Stimulated activated CD4-positive, alpha-beta T cell treated with anti-CD3 and anti-CD28 coated beads, Interleukin-1b, Interleukin-23, amount 100 ng/mL, for 24 hours (primary cell): ENCODE measurements around the gene TRPV2.
"Not testable (repeated sequence)": the region's sequence is repeated elsewhere in the genome, so short reads cannot be mapped to it uniquely, and the experiment has no call there.

Experiments
- DNase-seq, 4 experiments: peaks; one replicate each; pipeline ENCODE4 v3.0.0-alpha.2; 2020; ENCODE audit warnings: low read depth in 4 of 4, low spot score in 1 of 4

Gene TRPV2

DNA sequence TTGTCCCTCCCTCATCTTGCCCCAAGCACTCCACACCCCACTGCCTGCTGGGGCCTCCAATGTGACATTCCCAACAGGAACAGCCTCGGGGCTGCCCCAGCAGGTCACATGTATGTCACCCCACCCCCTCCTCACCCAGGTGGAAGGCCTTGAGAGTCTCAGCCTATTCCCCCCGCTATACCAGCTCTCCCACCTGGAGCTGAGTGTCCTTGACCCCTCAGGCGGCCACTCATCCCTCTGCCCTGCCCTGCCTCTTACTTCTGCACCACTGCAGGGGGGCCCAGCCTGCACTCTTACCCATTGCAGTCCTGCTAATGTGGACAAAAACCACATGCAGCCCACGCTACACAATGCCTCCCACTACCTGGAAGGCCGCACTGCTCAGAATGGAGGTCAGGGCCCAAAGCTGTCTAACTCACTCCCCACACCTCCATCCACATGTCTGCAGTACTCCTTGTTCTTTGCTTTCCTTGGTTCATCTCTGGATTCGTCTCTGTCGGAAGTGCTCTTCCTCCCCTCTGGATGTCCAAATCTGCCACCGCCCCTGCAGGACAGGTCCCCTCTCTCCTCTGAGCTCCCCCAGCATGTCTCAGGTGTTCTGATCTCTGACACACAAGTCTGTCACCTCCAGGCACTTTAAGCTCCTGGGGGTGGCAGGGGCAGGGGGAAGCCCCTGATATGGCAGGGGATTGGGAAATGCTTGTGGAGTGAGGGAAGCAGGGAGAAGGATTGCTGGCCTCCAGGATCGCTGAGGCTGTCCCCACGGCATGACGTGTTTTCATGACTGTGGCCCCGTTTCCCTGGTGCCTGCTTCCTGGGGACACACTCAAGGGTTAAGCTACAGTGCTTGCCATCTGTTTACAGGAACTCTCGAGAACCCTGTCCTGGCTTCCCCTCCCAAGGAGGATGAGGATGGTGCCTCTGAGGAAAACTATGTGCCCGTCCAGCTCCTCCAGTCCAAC, 20.8 kb downstream of the TRPV2 start:
- no peak for DNase-seq

DNA sequence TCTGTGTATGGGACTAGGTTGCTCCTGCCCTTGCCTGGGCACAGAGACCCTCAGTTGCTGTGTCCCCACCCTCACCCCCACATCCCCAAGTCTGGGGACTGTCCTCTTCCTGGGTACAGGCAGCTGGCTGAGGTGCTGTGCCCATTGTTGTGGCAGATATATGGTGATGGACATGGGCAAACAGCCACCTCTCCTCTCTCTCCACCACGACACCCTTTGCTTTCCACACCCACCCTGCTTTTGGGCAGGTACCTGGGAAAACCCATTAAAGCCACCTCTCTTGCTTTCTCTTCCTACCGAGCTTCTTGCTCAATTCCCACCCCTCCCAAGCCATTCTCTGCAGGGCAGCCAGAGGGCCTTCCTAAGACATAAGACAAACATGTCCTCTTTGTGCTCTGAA, 21.7 kb downstream of the TRPV2 start:
- no peak for DNase-seq

DNA sequence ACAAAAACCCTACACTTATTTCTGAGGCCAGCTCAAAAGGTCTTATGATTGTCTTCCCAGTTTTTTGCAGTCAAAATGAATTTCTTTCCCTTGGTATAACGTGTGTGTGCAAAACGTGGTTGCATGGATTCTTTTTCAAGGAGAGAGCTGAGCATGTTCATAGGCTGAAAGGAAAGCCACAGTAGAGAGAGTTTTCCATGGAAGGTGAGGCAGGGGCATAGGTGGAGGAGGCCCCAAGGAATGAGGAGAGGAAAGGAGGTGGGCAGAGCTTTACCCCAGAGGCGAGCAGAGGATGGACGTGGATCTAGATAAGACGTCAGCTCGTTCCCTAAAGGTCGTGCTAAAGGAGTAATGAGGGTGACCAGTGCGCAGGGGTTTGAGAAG, 22.8 kb downstream of the TRPV2 start:
- no peak for DNase-seq

- DNase-seq: peak; percentile 76 to 93 (median 85)
Measured at GRCh38 chr17:16438557-16439302, 23.4 kb downstream of the TRPV2 start.

DNA sequence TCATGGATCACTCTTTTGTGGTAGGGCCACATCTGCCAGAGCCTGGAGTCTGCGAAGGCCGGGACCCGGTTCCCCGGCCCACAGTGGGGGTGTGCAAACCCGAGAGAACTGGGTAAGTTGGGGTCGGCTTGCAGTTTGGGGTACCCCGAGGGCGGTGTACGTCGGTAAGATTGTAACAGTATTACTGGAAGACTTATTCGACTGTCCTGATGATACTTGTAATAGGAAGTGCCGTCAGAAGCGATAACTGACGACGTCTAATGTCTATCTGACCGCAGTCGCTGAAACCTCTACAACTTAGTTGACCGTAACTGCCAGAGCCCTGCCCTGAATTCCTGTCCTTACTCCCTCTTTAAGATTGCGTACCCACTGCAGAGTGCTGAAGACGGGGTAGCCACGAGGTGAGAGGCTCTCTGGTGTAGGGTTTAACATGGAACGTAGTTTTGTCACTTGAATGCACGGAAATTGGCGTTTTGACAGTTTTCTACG, 24.0 kb downstream of the TRPV2 start:
- no peak for DNase-seq

DNA sequence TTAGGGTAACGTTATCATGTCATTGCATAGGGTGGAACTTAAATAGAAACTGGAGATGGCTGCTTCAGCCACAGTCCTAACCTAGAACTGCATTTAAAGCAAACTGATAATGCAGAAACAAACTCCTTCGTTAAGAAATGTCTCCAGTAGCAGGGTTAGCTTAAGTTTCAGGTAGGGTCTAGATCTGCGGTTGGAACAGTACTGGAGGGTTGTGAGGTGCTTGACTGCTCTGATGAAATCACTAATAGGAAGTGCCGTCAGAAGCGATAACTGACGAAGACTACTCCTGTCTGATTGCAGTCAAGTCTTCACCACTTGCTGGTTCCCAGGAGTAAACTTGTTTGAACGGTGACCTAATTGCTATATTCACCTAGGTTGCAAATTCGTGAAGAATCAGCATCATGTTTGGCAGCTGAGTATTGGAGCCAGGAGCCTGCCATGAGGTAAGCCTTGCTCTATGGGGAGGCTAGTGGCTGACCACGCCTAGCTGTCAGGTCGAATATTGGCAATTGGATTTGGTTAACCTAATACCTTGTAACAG, 24.5 kb downstream of the TRPV2 start:
- DNase-seq: no peak

- DNase-seq: not testable (repeated sequence)
Measured at GRCh38 chr17:16440354-16440753, 25.0 kb downstream of the TRPV2 start.

DNA sequence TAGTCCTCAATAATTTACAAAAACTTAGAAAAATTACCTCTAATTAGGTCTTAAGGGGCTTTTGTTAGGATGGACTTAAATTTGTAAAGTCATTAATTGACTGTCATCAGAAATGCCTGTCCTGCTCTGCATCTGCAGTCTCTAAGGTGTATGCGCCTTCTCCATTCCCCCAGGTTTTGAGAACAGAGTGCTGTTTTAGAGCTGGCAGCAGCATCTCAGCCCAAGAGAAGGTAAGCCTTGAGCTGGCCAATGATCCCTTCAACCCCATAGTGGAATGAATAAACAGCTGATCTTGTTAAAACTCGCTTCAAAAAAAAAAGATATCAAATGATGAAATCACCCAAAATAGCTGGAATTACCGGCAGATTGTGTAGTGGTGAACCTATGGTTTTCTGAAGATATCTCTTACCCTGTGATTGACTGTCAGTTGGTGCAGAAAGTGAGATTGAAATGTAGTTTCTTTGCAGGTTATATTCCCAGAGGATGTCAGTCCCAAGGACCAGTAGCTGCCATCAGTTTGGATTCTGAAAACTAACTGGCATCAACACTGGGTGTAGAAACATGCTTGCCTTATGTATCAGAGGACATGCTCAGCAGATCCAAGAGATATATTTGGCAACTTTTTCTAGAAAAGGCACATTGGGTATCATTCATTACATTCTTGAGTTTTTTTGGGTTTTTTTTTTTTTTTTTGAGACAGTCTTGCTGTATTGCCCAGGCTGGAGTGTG, 25.7 kb downstream of the TRPV2 start:
- DNase-seq: no peak

DNA sequence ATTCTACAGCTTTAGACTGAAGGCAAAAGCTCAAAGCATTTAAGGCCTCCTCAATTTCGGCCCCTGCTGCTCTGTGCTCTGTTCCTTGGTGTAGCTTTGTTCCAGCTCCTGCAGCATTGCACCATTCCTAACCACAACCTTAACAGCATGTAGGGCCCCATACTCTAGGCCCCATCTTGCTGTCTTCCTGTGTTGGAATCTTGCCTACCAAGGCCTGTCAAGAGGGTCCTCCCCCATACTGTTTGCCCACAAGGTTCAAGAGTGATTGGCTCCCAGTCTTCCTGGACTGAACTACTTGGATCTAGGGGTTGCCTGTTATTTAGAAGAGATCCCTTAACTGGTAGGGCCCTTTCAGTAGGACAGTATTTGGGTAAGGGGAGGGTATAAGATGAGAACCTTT, 26.8 kb downstream of the TRPV2 start:
- no peak for DNase-seq

GRCh38 chr17:16442594-16443510, 27.5 kb downstream of the TRPV2 start:
- no peak for DNase-seq

- no peak for DNase-seq
Measured at GRCh38 chr17:16443511-16444257, 28.3 kb downstream of the TRPV2 start.

DNA sequence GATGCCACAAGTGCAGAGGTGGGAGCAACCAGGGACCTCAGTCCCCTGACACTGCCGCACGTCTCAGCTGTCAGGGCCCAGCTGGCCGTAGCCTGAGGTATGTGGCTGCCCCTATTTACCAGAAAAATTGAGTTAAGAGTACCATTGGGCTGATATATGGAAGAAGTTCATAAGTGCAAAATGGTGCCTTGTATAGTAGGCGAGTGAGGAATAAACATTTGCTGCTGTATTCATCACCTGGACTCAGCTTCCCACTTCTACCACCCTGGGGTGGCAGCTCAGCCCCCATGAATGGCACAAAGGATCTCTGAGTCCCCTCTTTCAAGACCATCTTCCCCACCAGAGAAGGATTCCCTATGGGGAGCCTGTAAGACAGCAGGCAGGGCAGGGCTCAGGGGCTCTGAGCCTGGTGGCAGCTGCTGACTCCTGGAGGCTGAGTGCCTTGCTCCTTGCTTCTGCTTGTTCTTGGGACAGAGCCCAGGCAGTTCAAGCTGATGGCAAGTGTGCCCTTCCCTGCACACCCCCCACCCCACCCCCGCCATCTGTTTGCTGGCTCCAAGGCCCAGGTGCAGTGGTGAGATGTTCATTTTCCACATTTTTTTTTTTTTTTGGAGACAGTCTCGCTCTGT, 29.0 kb downstream of the TRPV2 start:
- DNase-seq: no peak

- no peak for DNase-seq
Measured at GRCh38 chr17:16446338-16446983, 31.1 kb downstream of the TRPV2 start.

DNA sequence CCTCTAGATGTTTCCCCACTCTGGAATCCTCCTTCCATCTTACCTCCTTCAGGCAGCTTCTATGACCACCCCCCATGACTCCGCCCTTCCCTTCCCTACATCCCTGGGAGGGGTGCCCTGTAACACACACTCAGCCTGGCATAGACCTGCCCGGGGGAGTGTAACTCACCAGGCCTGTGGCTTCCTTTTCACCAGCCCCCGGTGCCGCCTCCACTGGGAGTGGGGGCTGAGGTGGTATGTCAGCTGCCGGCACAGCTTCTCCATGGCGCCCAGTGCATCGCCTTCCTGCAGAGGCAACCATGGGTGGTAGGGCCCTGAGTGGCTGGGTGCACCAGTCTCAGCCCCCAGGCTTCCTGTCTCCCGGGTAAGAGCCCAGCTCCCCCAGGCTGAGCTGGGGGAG, 32.3 kb downstream of the TRPV2 start:
- no peak for DNase-seq

DNA sequence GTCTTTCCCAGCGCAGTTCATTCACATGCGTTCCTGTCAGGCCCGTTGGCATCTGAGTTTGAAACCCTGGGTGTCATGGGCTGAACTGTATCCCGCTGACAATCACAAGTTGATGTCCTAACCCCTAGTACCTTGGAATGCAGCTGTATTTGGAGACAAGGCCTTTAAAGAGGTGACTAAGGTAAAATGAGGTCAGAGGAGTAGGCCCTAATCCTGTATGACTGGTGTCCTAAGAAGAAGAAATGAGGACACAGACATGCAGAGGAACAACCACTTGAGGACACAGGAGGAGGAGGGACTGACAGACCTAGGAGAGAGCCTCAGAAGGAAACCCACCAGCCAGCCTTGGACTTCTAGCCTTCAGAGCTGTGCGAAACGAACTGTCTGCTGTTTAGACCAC, 33.1 kb downstream of the TRPV2 start:
- DNase-seq: no peak

DNA sequence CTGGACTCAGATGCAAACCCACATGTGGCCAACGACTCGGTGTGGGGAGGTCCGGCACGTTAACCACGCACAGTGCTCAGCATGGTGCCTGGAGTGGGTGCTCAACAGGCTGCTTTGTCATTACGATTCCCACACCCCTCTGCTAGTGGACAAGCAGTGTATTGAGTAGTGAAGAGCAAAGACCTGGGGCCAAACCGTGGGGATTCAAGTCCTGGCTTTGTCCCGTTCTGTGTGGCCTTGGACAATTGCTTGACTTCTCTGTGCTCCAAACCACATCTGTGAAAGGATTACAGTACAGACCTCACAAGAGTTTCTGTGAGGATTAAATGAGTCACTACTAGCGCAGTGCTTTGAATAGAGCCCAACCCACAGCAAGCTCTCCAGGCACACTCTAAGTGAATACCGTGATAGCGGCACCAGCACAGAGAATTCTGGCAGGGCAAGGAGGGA, 33.8 kb downstream of the TRPV2 start:
- no peak for DNase-seq

DNA sequence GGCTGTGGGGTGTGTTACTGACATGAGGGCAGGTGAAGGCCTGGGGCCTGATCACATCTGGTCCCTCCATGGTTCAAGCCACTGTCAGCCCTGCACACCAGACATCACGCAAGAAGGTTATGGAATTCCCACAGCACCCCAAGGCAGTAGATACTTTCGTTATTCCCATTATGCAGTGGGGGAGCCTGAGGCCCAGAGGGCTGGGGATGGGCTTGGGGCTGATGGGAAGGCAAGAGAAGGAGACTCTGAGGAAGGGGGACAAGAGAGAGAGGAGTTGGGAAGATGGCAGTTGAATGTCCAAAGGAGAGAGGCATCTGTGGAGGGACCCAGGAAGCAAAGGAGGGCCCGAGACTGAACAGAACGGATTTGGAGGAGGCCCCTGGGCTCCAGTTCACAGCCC, 34.7 kb downstream of the TRPV2 start:
- no peak for DNase-seq

DNA sequence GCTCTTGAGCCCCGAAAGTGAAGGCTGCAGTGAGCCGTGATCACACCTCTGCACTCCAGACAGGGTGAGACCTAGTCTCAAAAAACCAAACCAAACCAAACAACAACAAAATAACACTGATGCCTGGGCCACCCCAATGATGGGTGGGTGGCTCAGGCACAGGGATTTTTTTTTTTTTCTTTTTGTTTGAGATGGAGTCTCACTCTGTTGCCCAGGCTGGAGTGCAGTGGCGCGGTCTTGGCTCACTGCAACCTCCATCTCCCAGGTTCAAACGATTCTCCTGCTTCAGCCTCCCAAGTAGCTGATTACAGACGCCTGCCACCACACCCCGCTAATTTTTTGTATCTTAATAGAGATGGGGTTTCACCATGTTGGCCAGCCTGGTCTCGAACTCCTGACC, 36.9 kb downstream of the TRPV2 start:
- not testable (repeated sequence) for DNase-seq
